Esophagus muscularis mucosa (tissue), 4 donors: ENCODE data around the gene CYP4F22. TPM values are rescaled to one million over a fixed set of nuclear protein-coding genes. Genes with fewer than 3 reads are reported as not detected.
"Not testable (repeated sequence)": the region's sequence is repeated elsewhere in the genome, so short reads cannot be mapped to it uniquely, and the experiment has no call there.

Experiments used
- DNase-seq: peaks from one replicate; pipeline ENCODE4 v3.0.0-alpha.2; 2017; ENCODE audit errors: extremely low spot score
- H3K27ac ChIP-seq, 4 donors: fragments of 200-600 bp; sonication (generic); replicated peaks in 1 of 4; 1 replicate in 3 of 4; 2 replicates in 1 of 4; pipeline ENCODE4 v1.5.1; 2016 to 2019; ENCODE audit warnings: mild to moderate bottlenecking in 1 of 4
- H3K27me3 ChIP-seq, 4 donors: fragments of 200-600 bp; sonication (generic); one replicate each; pipeline versions ENCODE4 v1.5.1 to v1.6.0; 2016 to 2019
- H3K36me3 ChIP-seq, 4 donors: fragments of 200-600 bp; sonication (generic); one replicate each; pipeline ENCODE4 v1.5.1; 2016 to 2019
- H3K4me1 ChIP-seq, 4 donors: fragments of 200-600 bp; sonication (generic); one replicate each; pipeline ENCODE4 v1.5.1; 2016 to 2019
- H3K4me3 ChIP-seq, 4 donors: fragments of 200-600 bp; sonication (generic); 1 replicate in 2 of 4; 2 replicates in 2 of 4; pipeline ENCODE4 v1.5.1; 2016 to 2019; ENCODE audit warnings: mild to moderate bottlenecking in 4 of 4, moderate library complexity in 1 of 4
- H3K9me3 ChIP-seq, 4 donors: fragments of 200-600 bp; sonication (generic); 1 replicate in 3 of 4; 2 replicates in 1 of 4; pipeline ENCODE4 v1.5.1; 2016 to 2019
- EP300 ChIP-seq: sonication (generic); formaldehyde crosslinking; IDR thresholded peaks from one replicate; pipeline ENCODE4 v1.6.1; 2017; ENCODE audit warnings: antibody characterized with exemption
- POLR2A ChIP-seq: fragments of 450-650 bp; IDR thresholded peaks from one replicate; pipeline ENCODE4 v1.6.1; 2017; ENCODE audit warnings: antibody characterized with exemption, moderate library complexity, mild to moderate bottlenecking, low read depth
- POLR2AphosphoS5 ChIP-seq, 2 donors: sonication (generic); formaldehyde crosslinking; IDR thresholded peaks; one replicate each; pipeline ENCODE4 v1.6.1; 2017; ENCODE audit warnings: antibody characterized with exemption in 2 of 2
- WGBS: methylation state at CpG from one replicate; pipeline ENCODE4 v1.1.5; 2018; 5-methylcytosine and 5-hydroxymethylcytosine counted together
- intact Hi-C: fragments of 100-400 bp; cut with DNase I; formaldehyde crosslinking; loops from one replicate; pipeline ENCODE4 v1.15.1; 2023
- total RNA-seq, 4 donors: library from RNA; depleted of rRNA; stranded (reverse); fragments of >200 nt; gene quantifications; one replicate each; pipeline versions ENCODE4 v1.1.0 to v1.2.1, GENCODE V29; 2016
- TF ChIP-seq, protein P1 (sequence below), 3 experiments: fragments of 200-600 bp in 2 of 3; fragments of 450-650 bp in 1 of 3; sonication (generic) in 2 of 3; IDR thresholded peaks; one replicate each; pipeline ENCODE4 v1.5.1; 2017 to 2019; ENCODE audit warnings: antibody characterized with exemption in 3 of 3, mild to moderate bottlenecking in 2 of 3, moderate library complexity in 1 of 3

CYP4F22 gene
- total RNA-seq, 4 donors from 2014 or later, result not detected

DNA sequence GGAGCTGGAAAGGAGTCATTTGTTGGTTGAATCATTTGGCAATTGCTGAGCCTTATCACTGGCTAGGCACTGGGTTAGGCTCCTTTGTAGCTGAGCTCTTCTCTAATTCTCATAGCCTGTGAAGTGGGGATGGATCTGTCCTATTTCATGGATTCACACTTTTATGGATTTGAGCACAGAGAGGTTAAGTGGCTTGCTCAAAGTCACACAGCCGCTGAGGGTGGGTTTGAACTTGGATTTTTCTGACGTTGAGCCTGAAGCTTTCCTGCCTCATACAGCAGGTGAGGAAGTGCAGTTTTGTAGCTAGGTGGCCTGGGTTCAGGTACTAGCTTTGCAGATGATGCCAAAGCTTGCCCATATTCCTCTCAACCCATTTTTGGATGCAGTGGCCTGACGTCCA lies 19.4 kb downstream of the CYP4F22 start:
- DNase-seq, result no peak
- no peak overlapping the region for H3K4me3 ChIP-seq
- TF ChIP-seq POLR2A (no peak), POLR2AphosphoS5 (IDR thresholded peaks at IDR 0.05) (no peak), EP300 (no peak)
- TF ChIP-seq, protein P1, sequence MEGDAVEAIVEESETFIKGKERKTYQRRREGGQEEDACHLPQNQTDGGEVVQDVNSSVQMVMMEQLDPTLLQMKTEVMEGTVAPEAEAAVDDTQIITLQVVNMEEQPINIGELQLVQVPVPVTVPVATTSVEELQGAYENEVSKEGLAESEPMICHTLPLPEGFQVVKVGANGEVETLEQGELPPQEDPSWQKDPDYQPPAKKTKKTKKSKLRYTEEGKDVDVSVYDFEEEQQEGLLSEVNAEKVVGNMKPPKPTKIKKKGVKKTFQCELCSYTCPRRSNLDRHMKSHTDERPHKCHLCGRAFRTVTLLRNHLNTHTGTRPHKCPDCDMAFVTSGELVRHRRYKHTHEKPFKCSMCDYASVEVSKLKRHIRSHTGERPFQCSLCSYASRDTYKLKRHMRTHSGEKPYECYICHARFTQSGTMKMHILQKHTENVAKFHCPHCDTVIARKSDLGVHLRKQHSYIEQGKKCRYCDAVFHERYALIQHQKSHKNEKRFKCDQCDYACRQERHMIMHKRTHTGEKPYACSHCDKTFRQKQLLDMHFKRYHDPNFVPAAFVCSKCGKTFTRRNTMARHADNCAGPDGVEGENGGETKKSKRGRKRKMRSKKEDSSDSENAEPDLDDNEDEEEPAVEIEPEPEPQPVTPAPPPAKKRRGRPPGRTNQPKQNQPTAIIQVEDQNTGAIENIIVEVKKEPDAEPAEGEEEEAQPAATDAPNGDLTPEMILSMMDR (IDR thresholded peaks at IDR 0.05), result no peak
- peaks cover 0 to 6% (median 0%) of the 10 kb centered on the region in 4 donors for H3K9me3 ChIP-seq
- intact Hi-C loops, result no loop called here
- WGBS, result 76% methylated on average over 2 of the region's 3 CpGs
- no peaks in the 10 kb centered on the region for H3K36me3 ChIP-seq
- H3K27me3 ChIP-seq, result peaks cover 0 to 54% (median 0%) of the 10 kb centered on the region in 4 donors
- H3K4me1 ChIP-seq, result no peaks in the 10 kb centered on the region
- H3K27ac ChIP-seq, result no peak overlapping the region

- WGBS, result 69% methylated on average over 8 of the region's 8 CpGs
- peaks cover 0 to 6% (median 0%) of the 10 kb centered on the region in 4 donors for H3K9me3 ChIP-seq
- H3K36me3 ChIP-seq, result no peaks in the 10 kb centered on the region
- intact Hi-C loops, result no loop called here
- no peak for TF ChIP-seq POLR2A
- no peak for TF ChIP-seq POLR2AphosphoS5 (IDR thresholded peaks at IDR 0.05)
- no peak for TF ChIP-seq EP300
- TF ChIP-seq, protein P1 (IDR thresholded peaks at IDR 0.05), result no peak
- no peak overlapping the region for H3K4me3 ChIP-seq
- no peaks in the 10 kb centered on the region for H3K4me1 ChIP-seq
- H3K27me3 ChIP-seq, result peaks cover 0 to 49% (median 0%) of the 10 kb centered on the region in 4 donors
- DNase-seq, result no peak
- H3K27ac ChIP-seq, result no peak overlapping the region
These were observed 21.5 kb downstream of the CYP4F22 start for GRCh38 chr19:15529774-15530372.

GRCh38 chr19:15532779-15533521 lies 24.6 kb downstream of the CYP4F22 start:
- Histone ChIP-seq H3K27ac (no peak overlapping the region), H3K9me3 (peaks cover 0 to 6% (median 0%) of the 10 kb centered on the region in 4 donors), H3K36me3 (no peaks in the 10 kb centered on the region), H3K4me3 (no peak overlapping the region), H3K27me3 (peaks cover 0 to 66% (median 0%) of the 10 kb centered on the region in 4 donors), H3K4me1 (no peaks in the 10 kb centered on the region)
- DNase-seq, result no peak
- WGBS, result 61% methylated on average over 2 of the region's 2 CpGs
- intact Hi-C loops, result no loop called here
- TF ChIP-seq EP300 (no peak), POLR2A (no peak), POLR2AphosphoS5 (IDR thresholded peaks at IDR 0.05) (no peak)
- TF ChIP-seq, protein P1 (IDR thresholded peaks at IDR 0.05), result no peak

GRCh38 chr19:15533522-15533830 lies 25.2 kb downstream of the CYP4F22 start:
- H3K27ac ChIP-seq, DNase-seq, H3K36me3 ChIP-seq, H3K4me1 ChIP-seq, H3K9me3 ChIP-seq, intact Hi-C loops, H3K4me3 ChIP-seq: not testable (repeated sequence)
- WGBS, result 74% methylated on average over 4 of the region's 4 CpGs
- H3K27me3 ChIP-seq, result peaks cover 0 to 62% (median 0%) of the 10 kb centered on the region in 4 donors

DNA sequence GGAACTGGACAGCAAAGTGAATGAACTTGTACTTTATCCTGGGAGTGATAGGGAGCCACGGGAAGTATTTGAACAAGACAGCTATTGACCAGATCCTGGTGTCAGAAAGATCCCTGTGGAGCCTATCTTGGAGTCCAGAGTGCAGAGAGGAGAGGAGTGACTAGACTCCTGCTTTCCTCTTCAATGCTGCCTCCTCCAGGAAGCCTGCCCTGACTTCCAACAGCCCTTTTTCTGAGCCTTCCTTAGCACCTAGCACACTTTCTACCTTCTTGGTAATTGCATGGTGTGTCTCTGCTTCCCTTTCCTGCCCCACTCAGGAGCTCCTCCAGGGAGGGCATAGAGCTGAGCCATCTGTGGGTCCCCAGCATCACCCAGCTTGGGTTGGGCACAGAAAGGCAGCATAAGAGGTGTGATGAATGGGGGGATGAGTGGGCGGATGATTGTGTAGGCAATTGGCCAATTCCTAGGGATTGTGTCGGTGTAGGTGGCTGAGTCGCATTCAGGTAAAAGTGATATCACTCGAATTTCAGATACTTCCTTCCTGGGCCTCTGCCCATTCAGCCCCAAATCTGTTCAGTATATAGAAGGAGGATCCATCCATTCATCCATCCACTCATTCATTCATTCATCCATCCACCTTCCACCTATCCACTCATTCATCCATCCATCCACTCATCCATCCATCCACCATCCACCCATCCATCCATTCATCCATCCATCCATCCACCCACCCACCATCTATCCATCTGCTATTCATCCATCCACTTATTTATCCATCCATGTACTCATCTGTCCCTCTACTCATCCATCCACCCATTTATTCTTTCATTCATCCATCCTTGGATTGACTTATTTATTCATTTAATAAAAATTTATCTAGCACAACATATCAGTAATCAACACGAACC lies 26.9 kb downstream of the CYP4F22 start:
- 82% methylated on average over 6 of the region's 6 CpGs for WGBS
- peaks cover 0 to 5% (median 2%) of the 10 kb centered on the region in 4 donors for H3K9me3 ChIP-seq
- H3K27ac ChIP-seq, result no peak overlapping the region
- no peak for DNase-seq
- H3K4me3 ChIP-seq, result no peak overlapping the region
- intact Hi-C loops, result no loop called here
- peaks cover 0 to 54% (median 0%) of the 10 kb centered on the region in 4 donors for H3K27me3 ChIP-seq
- no peak for TF ChIP-seq EP300
- TF ChIP-seq POLR2A, result no peak
- TF ChIP-seq, protein P1 (IDR thresholded peaks at IDR 0.05), result no peak
- no peak for TF ChIP-seq POLR2AphosphoS5 (IDR thresholded peaks at IDR 0.05)
- H3K36me3 ChIP-seq, result no peaks in the 10 kb centered on the region
- no peaks in the 10 kb centered on the region for H3K4me1 ChIP-seq
